ENCODE measurements around the gene KIRREL3. TPM values are rescaled to one million over a fixed set of nuclear protein-coding genes. Genes with fewer than 3 reads are reported as not detected.

The KIRREL3 gene
- total RNA-seq, 2 donors from 2014 or later, result 0.28 TPM; not detected in 1

DNA sequence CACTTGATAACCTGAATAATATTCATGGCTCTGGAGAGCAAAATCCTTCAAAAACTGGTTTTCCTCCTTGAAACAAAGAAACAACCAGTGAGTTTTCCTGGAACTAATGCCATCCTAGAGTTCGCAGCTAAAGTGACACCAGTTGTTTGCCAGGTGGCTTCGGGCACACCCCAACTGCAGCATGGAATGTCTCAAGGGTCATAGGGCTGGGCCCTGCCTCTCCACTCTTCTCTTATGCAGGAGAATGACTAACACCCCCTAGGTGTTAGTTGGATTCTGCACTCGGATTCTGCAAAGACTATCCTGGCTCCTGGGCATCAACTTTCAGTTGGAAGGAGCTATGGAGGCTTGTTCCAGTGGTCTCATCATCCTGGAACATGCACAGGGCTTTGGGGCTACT lies 98.8 kb downstream of the KIRREL3 start:
- DNase-seq (ENCODE audit: low spot score), result no peak
- no peaks in the 10 kb centered on the region for H3K36me3 ChIP-seq
- no peak overlapping the region for H3K27ac ChIP-seq
- H3K9me3 ChIP-seq, result no peaks in the 10 kb centered on the region
- H3K27me3 ChIP-seq (replicated peaks; ENCODE audit: insufficient read depth), result no peaks in the 10 kb centered on the region
- intact Hi-C loops (cut with DNase I), result no loop called here
- 61% methylated on average over 3 of the region's 3 CpGs for WGBS
- TF ChIP-seq, protein P1, sequence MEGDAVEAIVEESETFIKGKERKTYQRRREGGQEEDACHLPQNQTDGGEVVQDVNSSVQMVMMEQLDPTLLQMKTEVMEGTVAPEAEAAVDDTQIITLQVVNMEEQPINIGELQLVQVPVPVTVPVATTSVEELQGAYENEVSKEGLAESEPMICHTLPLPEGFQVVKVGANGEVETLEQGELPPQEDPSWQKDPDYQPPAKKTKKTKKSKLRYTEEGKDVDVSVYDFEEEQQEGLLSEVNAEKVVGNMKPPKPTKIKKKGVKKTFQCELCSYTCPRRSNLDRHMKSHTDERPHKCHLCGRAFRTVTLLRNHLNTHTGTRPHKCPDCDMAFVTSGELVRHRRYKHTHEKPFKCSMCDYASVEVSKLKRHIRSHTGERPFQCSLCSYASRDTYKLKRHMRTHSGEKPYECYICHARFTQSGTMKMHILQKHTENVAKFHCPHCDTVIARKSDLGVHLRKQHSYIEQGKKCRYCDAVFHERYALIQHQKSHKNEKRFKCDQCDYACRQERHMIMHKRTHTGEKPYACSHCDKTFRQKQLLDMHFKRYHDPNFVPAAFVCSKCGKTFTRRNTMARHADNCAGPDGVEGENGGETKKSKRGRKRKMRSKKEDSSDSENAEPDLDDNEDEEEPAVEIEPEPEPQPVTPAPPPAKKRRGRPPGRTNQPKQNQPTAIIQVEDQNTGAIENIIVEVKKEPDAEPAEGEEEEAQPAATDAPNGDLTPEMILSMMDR (IDR thresholded peaks at IDR 0.05), result no peak
- no peak for TF ChIP-seq POLR2A (IDR thresholded peaks at IDR 0.05)
- TF ChIP-seq POLR2AphosphoS5 (IDR thresholded peaks at IDR 0.05), result no peak
- no peaks in the 10 kb centered on the region for H3K4me1 ChIP-seq (replicated peaks)
- no peak overlapping the region for H3K4me3 ChIP-seq

DNA sequence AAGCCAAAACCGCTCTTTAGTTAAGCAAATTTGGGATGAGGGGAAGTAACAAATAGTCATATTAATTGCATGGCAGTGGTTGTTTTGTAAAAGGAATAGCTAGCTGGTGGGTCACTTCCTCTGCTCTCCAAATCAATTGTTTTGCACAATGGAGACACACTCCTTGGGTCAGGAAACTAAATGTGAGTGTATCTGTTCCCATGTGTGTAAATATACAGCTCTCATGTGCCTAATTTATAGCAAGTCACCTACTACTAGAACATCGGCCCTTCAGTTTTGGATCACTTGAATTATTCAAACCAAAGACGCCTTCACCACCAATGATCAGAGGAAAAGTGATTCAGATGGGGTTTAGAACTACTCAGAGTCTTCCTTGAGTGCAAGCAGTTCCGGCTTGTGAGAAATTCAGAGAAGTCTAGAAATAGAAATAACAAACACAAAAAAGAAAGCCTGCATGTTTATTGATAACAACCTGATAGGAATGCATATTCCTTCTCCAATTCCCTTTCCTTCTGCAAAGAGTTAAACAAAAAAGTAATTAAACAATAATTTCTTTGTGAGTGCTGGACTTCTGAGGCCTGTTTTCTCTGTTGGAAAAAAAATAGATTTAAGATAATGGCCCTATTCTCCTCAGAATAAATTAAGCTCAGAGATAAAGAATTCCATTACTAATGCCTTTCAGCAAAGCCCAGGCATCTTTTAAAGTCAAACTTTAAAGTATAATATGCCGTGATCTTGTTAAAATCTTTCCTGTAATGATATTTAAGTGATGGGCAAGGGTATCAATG lies 100.4 kb downstream of the KIRREL3 start:
- Histone ChIP-seq H3K4me3 (no peak overlapping the region), H3K27ac (no peak overlapping the region), H3K9me3 (no peaks in the 10 kb centered on the region), H3K4me1 (replicated peaks) (no peaks in the 10 kb centered on the region), H3K36me3 (no peaks in the 10 kb centered on the region), H3K27me3 (replicated peaks; ENCODE audit: insufficient read depth) (no peaks in the 10 kb centered on the region)
- DNase-seq (ENCODE audit: low spot score), result no peak
- WGBS, result 79% methylated on average over 5 of the region's 5 CpGs
- intact Hi-C loops (cut with DNase I), result no loop called here
- TF ChIP-seq POLR2AphosphoS5 (IDR thresholded peaks at IDR 0.05) (no peak), POLR2A (IDR thresholded peaks at IDR 0.05) (no peak)
- TF ChIP-seq, protein P1 (IDR thresholded peaks at IDR 0.05), result no peak

DNA sequence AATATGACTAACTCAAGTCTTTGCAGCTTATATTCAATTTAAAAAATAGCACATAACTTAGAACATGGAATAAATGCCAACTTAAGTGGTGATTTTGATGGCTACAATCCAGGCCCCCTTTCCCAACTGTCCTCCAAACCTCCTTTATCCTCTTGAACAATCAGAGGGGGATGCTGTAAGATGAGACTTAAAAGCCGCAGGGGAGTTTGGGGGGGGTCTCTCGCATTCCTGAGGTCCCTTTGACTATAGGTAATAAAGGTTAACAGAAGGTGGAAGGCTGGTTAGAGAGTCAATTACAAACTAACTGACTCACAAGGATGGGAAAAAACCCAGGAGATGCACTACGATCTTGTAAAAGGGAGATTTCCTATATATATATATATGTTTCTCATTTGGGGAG lies 101.8 kb downstream of the KIRREL3 start:
- intact Hi-C loops (cut with DNase I), result no loop called here
- Histone ChIP-seq H3K36me3 (no peaks in the 10 kb centered on the region), H3K9me3 (no peaks in the 10 kb centered on the region), H3K27ac (no peak overlapping the region), H3K4me3 (no peak overlapping the region), H3K4me1 (replicated peaks) (no peaks in the 10 kb centered on the region), H3K27me3 (replicated peaks; ENCODE audit: insufficient read depth) (no peaks in the 10 kb centered on the region)
- 47% methylated on average over 3 of the region's 3 CpGs for WGBS
- TF ChIP-seq POLR2AphosphoS5 (IDR thresholded peaks at IDR 0.05), result no peak
- TF ChIP-seq POLR2A (IDR thresholded peaks at IDR 0.05), result no peak
- TF ChIP-seq, protein P1 (IDR thresholded peaks at IDR 0.05), result no peak
- no peak for DNase-seq (ENCODE audit: low spot score)

GRCh38 chr11:126897430-126897829 lies 103.1 kb downstream of the KIRREL3 start:
- Histone ChIP-seq H3K4me1 (replicated peaks) (no peaks in the 10 kb centered on the region), H3K27ac (no peak overlapping the region), H3K36me3 (no peaks in the 10 kb centered on the region), H3K27me3 (replicated peaks; ENCODE audit: insufficient read depth) (no peaks in the 10 kb centered on the region), H3K4me3 (no peak overlapping the region), H3K9me3 (no peaks in the 10 kb centered on the region)
- intact Hi-C loops (cut with DNase I), result no loop called here
- TF ChIP-seq, protein P1 (IDR thresholded peaks at IDR 0.05), result no peak
- TF ChIP-seq POLR2AphosphoS5 (IDR thresholded peaks at IDR 0.05) (no peak), POLR2A (IDR thresholded peaks at IDR 0.05) (no peak)
- WGBS, result 54% methylated on average over 2 of the region's 2 CpGs
- DNase-seq (ENCODE audit: low spot score), result no peak

- no peaks in the 10 kb centered on the region for H3K27me3 ChIP-seq (replicated peaks; ENCODE audit: insufficient read depth)
- no peak for DNase-seq (ENCODE audit: low spot score)
- no peaks in the 10 kb centered on the region for H3K9me3 ChIP-seq
- TF ChIP-seq POLR2AphosphoS5 (IDR thresholded peaks at IDR 0.05) (no peak), POLR2A (IDR thresholded peaks at IDR 0.05) (no peak)
- TF ChIP-seq, protein P1 (IDR thresholded peaks at IDR 0.05), result no peak
- H3K4me3 ChIP-seq, result no peak overlapping the region
- no peaks in the 10 kb centered on the region for H3K36me3 ChIP-seq
- H3K4me1 ChIP-seq (replicated peaks), result no peaks in the 10 kb centered on the region
- H3K27ac ChIP-seq, result no peak overlapping the region
- intact Hi-C loops (cut with DNase I), result no loop called here
These were observed 104.5 kb downstream of the KIRREL3 start for GRCh38 chr11:126896025-126896424.

Data from prostate gland (tissue), 2 donors.